ENCODE results near the gene MGAT4A.

- TF ChIP-seq TCF4 (CRISPR knock-in tag; IDR thresholded peaks at IDR 0.05; ENCODE audit: borderline replicate concordance): no peak
- no peak for TF ChIP-seq RARB (CRISPR knock-in tag; IDR thresholded peaks at IDR 0.05)
- no peak; the same call in 1 of the 2 replicates for TF ChIP-seq ZFP30 (CRISPR knock-in tag; IDR thresholded peaks at IDR 0.05)
- TF ChIP-seq TOX (CRISPR knock-in tag; IDR thresholded peaks at IDR 0.05; ENCODE audit: borderline replicate concordance): no peak
- TF ChIP-seq ARNTL (CRISPR knock-in tag; IDR thresholded peaks at IDR 0.05; ENCODE audit: borderline replicate concordance, low read depth): no peak
- no peak for TF ChIP-seq PPARA (CRISPR knock-in tag; IDR thresholded peaks at IDR 0.05; ENCODE audit: borderline replicate concordance)
- no peak for TF ChIP-seq GLIS3 (CRISPR knock-in tag; IDR thresholded peaks at IDR 0.05)
- TF ChIP-seq BACH2 (CRISPR knock-in tag; IDR thresholded peaks at IDR 0.05; ENCODE audit: borderline replicate concordance): no peak
- TF ChIP-seq ZNF70 (CRISPR knock-in tag; IDR thresholded peaks at IDR 0.05): no peak
Observed at GRCh38 chr2:98608116-98608961, 122.6 kb downstream of the MGAT4A start, which contains the start of the genes COA5 and UNC50.
